Effector CD4-positive, alpha-beta T cell (primary cell): ENCODE measurements around the gene ADRM1.

ENCODE experiments used
- DNase-seq: peaks from one replicate; pipeline ENCODE4 v3.0.0-alpha.2; 2020

Gene ADRM1

DNA sequence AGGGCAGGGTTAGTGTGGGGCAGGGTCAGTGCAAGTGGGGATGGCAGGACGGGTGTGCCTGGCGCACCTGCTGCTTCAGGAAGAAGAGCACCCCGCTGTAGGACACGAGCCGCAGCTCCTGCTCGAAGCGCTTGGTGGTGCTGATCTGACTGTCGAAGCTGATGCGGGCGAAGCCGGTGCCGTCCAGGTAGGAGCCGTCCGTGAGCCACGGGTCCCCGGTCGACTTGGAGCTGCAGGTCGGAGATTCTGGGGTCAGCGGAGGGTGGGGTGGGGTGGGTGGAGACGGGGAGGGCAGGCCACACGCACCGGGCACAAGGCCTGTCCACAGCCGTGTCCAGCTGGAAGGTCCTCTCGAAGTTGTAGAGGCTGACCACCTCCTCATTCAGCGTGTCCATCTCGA lies 10.2 kb downstream of the ADRM1 start:
- DNase-seq = no peak

DNA sequence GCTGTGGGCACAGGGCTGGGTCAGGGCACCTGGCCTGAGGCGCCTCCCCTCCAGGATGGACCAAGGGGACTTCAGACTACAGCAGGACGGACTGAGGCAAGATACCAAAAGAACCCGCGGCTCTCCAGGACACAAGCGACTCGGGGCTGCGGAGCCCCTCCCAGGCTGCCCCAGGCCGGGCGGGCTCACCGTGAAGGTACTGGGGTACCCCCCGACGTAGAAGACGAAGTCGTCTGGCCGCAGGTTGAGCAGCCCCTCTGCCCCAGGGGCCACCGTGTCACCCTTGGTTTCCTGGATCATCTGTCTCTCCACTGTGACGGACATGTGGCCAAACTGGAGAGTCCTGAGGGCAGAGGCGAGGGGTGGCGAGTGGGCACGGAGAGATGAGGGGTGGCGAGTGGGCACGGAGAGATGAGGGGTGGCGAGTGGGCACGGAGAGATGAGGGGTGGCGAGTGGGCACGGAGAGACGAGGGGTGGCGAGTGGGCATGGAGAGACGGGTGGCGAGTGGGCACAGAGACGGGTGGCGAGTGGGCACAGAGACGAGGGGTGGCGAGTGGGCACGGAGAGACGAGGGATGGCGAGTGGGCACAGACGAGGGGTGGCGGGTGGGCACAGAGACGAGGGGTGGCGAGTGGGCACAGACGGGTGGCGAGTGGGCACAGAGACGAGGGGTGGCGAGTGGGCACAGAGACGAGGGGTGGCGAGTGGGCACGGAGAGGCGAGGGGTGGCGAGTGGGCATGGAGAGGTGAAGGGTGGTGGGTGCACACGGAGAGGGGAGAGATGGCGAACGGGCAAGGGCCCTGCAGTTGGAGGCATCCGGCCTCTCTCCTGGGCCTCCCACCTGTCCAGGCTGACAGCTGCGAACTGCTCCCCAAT lies 10.9 kb downstream of the ADRM1 start:
- DNase-seq = no peak

DNA sequence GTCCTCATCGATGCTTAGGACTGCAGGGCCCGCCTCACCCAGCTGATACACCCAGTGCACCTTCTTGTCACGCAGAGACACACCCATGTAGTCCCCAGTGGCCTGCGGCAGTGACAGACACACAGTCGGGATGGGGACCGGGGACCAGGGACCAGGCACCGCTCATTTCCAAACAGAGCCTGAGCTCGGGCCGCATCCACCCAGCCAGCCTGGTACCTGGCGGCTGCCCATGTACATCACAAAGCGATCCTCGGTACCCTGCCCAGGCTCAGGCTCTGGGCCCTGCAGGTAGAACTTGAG lies 11.5 kb downstream of the ADRM1 start:
- DNase-seq = no peak

DNA sequence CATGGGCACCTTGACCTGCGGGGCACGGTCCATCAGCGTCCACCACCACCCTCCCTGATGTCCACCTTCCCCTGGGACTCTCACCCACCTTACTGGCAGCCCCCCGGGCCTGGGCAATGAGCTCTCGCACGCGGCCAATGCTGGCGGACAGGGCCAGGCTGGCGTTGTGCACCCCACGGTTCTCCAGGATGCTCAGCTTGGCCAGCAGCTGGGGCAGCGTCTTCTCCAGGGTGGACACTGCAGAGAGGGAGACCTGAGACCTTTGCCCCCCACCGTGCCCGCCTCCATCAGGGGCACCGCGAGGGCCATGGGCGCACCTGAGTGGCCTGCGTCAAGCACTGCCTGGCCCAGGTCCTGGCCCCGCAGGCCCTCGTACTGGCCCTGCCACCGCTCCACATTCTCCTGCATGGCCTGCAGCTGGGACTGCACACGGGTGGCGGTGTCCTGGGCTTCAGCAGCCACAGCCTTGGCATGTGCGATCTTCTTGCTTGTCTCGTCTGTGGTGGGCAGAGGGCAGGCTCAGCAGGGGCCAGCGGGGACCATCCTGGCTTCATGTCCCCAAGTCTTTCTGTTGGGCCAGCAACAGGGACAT lies 12.0 kb downstream of the ADRM1 start:
- DNase-seq = no peak

DNA sequence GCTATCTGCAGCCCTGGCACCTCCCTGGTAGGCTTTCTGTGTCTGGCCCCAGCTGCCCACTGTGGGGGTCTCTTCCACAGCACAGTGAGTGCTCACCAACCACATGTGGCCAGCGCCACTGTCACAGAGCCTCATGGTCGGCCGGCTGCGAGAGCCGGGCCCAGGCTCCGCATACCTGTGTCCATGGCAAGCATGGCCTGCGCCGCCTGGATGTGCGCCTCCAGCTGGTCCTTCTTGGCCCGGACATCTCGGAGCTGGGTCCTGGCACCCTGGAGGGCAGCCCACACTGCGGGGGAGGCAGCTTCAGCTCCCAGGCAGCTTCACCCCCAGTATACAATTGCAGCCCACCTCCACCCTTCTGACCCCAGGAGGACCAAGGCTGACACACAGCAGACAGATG lies 13.0 kb downstream of the ADRM1 start:
- no peak for DNase-seq

DNA sequence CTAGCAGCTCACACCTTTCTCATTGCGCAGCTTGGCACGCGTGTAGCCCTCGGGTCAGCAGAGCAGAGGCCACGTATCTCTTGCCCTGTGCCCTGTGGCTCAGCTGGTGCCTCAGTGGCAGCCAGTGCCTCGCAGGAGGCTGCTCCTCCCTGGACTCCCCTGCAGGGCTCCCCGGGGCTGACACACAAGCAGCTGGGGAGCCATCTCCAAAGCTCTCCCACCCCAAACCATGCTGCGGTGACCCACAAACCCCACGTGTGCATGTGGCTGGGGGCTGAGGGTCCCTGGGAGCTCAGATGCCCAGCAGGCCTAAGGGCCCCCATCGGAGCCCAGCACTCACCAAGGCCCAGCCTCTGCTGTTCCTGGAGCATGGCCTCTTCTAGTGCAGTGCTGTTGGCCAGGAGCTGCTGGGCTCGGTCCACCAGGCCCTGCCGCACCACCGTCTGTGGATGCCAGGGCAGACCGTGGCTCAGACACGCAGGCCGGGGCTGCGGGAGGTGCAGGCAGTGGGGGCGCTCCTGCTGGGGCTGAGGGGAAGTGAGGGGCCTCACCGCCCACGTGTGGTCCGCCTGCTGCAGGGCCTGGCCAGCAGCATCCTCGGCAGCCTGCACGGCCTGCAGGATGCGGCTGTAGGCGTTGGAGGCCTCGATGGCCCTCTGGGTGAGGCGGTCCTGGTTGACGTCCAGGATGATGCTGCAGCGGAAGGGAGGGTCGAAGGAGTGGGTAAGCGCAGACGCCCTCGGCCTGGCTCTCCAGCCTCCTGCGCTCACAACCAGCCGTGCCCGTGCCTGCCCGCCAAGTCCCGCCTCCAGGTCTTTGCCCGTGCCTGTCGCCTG lies 13.8 kb downstream of the ADRM1 start:
- no peak for DNase-seq

DNA sequence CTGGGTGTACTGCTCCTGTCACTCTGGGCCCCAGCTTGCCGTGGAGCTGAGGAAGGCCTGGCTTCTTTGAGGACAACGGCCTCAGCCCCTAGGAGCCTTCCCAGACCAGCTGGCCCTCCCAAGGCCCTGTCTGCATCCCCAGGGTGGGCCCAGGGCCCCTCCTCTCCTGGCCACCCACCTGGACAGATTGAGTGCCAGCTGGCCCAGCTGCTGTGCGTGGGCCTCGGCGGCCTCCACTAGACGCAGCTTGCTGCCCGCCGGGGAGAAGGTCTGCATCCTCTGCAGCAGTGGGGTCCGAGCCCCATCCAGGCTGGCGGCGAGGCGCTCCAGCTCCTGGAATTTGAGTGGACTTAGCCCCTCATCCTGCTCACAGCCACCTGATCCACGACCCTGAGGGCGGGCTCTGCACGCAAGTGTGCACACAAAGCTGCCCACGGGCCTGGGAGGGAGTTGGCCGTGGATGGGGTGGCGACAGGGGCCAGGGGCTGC lies 14.4 kb downstream of the ADRM1 start:
- DNase-seq = no peak

DNA sequence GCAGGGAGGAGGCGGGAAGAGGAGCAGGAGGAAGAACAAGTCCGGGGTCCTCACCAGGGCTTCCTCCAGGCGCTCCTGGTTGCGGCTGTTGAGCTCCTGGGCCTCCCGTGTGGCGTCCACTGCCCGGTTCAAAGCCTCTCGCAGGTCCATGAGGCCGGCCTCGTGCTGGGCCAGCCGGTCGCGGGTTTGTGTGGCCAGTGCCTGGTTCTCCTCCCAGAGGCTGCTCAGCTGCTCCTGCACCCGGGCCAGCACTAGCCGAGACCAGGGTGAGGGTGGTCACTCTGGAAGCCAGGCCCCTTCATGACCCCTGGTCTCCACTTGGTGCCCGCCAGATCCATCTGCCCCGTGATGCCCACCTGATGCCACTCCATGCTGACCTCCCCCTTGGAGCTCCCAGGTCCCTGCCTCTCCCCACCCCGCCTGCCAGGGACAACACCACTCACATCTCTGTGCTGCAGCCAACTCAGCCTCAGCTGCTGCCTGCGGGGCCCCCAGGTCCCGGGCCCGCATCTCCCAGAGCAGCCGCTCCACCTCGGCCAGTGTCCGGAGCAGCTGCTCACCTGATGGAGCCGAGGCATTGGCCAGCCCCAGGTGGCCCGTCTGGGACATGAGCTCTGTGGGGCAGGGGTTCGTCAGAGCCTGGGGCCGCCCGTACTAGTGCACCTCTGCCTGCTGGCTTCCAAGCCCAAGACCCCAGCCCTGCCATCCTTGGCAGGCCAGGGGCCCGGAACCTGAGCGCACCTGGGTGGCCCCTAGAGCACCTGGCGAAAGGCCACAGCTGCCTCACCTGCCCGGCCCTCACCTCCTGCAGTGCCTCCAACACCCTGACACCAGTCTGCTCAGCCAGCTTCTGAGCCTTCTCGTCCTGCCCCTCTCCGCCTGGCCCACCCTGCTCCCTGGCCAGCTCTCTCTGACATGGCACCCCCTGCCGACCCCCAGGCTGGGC lies 15.9 kb downstream of the ADRM1 start:
- DNase-seq = no peak

DNA sequence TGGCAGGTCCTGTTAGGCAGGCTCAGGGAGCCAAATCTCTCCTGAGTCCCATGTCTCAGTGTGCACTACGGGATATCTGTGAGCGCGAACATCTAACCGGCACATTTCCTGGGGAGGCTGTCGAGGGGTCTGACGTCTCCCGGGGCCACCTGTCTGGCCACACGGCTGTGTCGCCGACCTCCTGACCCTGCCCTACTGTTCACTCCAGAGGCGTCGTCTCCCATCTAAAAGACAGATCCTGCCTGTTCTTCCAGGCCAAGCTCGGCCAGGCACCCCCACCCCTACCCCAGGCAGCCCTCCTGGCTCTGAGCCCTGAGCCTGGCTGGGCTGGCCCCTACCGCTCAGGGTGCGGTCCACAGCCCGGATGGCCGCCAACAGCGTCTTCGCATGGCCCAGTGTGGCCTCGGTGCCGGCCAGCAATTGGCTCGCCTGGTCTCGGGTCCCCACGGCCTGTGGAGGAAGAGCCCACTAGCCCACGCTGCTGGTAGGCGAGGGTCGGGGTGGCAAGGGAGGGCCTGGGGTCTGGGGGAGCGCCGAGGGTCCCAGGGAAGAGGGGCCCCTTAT lies 16.6 kb downstream of the ADRM1 start:
- no peak for DNase-seq

DNA sequence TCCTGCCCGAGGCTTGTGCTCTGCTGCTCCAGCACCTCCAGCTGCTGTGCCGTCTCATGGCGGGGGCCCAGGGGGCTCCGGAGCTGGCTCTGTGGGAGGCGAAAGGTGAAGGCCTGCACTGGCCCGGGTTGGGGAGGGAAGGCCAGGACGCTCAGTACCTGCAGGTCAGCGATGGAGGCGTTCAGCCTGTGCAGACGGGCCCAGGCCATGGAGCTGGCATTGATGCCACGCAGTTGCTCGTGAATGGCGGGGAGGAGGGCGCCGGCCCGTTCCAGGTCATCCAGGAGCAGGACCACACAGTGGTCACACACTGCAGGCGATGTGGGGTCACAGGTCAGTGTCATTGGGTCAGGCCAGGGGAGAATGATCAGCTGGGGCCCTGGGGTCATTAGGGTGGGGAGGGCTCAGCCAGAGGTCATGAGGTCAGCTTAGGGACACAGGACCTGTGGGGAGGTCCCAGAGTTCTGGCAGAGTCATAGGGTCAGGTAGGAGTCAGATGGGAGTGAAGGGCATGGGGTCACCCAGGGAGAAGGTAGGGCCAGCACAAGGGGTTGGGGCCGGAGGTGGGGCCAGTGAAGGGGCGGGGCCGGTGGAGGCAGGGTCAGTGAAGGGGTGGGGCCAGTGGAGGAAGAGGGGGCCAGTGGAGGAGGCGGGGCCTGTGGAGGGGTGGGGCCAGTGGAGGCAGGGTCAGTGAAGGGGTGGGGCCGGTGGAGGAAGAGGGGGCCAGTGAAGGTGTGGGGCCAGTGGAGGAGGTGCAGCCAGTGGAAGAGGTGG lies 18.0 kb downstream of the ADRM1 start:
- DNase-seq = no peak

DNA sequence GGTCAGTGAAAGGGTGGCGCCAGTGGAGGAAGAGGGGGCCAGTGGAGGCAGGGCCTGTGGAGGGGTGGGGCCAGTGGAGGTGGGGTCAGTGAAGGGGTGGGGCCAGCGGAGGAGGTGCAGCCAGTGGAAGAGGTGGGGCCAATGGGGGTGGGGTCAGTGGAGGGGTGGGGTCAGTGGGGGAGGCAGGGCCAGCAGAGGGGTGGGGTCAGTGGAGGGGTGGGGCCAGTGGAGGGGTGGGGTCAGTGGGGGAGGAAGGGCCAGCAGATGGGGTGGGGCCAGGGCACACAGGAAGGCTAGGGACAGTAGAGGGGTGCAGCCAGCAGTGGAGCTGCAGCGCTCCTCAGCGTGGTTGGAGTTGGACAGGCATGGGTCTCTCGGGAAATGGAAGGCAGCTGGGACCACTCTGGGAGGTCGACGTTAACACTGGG lies 18.7 kb downstream of the ADRM1 start:
- no peak for DNase-seq

DNA sequence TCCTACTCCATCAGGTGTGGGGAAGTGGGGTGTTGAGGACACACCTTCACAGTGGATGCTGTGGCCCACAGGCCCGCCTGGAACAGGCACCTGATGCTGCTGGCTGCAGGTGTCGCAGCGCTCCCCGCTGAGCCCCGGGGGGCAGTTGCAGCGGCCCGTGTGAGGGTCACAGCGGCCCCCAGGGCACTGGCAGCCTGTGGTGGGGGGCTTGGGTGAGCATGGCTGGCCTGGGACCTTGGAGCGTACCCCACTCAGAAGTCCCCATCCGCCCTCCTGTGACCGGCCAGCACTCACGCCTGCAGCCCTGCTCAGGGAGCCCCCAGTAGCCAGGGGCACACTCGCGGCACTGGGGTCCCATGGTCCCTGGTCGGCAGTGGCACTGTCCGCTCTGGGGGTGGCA lies 19.2 kb downstream of the ADRM1 start:
- DNase-seq = no peak

DNA sequence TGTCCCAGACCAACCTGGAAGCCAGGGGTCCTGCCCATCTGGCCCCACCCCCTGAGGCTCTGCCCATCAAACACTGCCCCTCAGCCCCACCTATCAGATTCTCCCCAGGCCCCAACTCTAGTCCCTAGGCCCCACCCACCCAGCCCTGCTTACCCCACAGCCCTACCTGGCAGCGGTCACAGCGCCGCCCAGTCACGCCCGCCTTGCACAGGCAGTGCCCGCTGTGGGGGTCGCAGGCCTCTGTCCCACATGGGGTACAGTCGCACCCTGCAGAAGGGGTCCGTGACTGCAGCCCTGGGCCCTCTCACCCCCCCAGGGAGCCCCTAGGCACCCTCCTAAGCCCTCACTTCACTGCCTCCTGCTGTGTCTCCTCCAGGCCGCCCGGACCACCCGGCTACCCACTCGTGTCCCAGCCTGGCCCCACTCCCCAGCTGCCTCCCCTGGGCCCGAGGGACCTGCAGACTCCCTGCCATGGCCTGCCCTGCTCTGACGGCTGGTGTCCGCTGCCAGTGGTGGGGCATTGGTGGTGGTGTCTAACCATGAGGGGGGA lies 19.8 kb downstream of the ADRM1 start:
- no peak for DNase-seq

DNA sequence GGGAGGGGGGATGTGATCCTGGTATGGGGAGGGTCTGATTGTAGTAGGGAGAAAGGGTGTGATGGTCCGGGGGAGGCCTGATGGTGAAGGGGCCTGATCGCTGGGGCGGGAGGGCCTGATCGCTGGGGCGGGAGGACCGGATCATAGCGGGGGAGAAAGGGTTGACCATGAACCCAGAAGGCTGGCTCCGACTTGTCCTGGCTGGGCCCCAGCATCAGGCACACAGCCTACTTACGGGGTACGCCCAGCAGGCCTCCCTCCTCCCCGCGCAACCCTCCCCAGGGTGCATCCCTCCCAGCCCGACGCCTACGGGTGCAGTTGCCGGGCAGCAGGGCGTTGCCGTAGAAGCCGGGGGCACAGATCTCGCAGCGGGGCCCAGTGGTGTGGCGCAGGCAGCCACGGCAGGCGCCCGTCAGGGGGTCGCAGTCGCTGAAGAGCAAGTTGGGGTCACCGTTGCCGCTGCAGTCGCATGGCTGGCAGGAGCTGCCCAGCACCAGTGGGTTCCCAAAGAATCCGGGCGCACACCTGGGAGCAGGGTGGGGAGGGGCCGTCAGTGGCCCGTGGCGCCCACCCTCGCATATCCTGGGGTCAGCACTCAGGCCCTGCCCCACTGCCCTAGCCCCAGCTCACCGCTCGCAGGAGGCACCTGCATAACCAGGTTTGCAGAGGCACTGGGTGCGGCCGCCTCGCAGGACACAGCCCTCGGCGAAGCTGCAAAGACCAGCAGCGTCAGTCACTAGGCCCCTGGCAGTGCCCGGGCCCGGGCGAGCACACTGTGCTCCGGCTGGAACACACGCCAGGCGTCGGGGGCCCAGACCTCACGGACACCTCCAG lies 20.6 kb downstream of the ADRM1 start:
- DNase-seq = no peak

DNA sequence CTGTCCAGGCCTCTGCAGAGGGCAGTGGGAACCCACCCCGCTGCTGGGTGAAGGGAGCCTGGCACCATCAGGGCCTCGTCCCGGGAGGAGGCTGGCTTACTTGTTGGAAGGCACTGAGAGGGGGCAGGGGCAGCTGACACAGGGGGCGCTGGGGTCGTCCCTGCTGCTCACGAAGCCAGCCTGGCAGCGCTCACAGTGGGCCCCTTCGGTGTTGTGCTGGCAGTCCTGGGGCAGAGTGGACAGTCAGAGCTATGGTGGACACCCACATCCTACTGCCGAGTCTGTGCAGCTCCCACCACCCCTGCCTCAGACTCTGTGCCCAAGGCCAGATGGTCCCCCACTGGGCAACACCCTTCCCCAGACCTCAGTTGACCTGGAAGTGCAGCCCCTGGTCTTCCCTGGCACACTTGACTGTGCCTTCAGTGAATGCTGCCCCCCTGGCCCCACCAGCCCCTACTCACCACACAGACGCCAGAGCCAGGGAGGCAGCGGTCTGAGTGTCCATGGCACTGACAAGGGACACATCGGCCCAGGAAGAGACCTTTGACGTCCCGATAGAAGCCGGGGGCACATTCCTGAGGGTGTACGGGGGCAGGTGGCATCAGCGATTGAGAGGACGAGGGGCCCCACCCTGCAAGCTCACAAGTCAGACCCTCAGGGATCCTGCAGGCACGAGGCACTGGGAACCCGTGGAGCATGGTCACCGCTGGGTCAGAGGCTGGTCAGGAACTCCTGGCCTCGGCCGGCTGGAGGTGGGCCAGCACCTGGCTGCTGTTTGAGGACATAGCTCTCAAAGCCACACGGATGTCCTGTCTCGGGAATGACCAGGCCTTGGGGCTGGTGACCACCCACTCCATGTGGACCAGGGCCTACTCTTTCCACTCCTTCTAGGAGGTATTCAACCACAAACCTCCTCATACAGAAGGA lies 21.4 kb downstream of the ADRM1 start:
- DNase-seq = no peak

DNA sequence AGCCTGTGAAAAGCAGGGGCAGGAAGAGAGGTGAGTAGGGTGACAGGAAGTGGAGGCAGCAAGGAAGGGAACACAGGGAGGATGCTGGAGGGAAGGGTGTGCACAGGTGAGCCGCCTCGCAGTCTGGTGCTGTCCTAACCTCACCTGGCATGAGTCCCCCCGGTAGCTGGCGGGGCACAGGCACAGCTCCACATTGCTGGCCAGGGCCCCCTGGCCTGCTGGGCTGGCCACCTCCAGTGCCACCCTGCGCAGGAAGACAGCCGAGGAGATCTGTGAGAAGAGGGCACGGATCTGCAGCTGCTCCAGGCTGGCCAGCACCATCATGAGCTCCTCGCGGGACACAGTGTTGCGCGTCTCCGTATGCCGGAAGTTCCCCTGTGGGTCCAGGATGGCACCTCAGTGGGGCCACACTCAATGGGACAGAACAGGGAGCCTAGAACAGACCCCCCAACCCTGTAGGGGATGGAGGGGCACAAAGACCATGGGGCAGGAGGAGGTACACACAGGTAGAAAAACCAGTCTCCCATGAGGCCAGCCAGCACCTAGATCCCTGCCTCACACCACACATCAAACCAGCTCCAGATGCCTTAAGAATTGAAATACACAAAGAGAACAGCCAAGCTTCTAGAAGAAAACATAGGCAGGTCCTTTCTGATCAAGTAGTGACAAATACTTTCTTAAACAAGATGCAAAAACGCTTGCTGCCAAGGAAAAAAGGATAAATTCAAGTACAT lies 22.5 kb downstream of the ADRM1 start:
- DNase-seq = no peak

DNA sequence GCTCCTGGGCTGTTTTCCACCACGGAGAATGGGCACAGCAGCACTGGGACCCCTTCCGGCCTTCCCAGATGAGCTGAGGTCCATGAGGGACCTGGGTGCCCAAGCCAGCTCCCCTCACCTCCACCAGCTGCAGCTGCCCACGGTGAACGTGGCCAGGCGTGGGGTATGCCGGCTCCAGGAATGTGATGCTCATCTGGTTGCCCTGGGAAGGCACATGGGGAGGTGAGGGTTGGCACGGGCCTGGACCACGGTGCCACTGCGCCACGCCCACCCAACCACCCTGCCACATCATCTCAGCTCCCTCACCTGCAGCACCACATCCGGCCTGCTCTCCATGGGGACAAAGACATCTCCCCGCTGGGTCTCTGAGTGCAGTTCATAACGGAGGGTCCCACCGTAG lies 23.8 kb downstream of the ADRM1 start:
- no peak for DNase-seq
